Thyroid gland (tissue), 4 donors: ENCODE measurements around the gene WARS2.

Source experiments
- CTCF ChIP-seq, 6 experiments: fragments of 200-600 bp in 3 of 6; fragments of 450-650 bp in 3 of 6; sonication (generic) in 3 of 6; IDR thresholded peaks; one replicate each; pipeline ENCODE4 v1.5.1; 2016 to 2019; ENCODE audit warnings: antibody characterized with exemption in 6 of 6, mild to moderate bottlenecking in 2 of 6, inconsistent platforms in 1 of 6, moderate library complexity in 1 of 6
- POLR2A ChIP-seq, 2 donors: fragments of 450-650 bp; IDR thresholded peaks; one replicate each; pipeline ENCODE4 v1.6.1; 2017; ENCODE audit warnings: antibody characterized with exemption in 2 of 2, mild to moderate bottlenecking in 2 of 2, moderate library complexity in 1 of 2

- TF ChIP-seq POLR2A (IDR thresholded peaks at IDR 0.05) = no peak
- no peak for TF ChIP-seq CTCF (IDR thresholded peaks at IDR 0.05)
Observed at GRCh38 chr1:118990513-118991152, 149.8 kb downstream of the WARS2 start.
